ENCODE results near the gene MORN3.
A peak's percentile ranks its signal among the peaks of the same experiment; 100 is the strongest.
"Not testable (repeated sequence)": the region's sequence is repeated elsewhere in the genome, so short reads cannot be mapped to it uniquely, and the experiment has no call there.

MORN3 gene

DNA sequence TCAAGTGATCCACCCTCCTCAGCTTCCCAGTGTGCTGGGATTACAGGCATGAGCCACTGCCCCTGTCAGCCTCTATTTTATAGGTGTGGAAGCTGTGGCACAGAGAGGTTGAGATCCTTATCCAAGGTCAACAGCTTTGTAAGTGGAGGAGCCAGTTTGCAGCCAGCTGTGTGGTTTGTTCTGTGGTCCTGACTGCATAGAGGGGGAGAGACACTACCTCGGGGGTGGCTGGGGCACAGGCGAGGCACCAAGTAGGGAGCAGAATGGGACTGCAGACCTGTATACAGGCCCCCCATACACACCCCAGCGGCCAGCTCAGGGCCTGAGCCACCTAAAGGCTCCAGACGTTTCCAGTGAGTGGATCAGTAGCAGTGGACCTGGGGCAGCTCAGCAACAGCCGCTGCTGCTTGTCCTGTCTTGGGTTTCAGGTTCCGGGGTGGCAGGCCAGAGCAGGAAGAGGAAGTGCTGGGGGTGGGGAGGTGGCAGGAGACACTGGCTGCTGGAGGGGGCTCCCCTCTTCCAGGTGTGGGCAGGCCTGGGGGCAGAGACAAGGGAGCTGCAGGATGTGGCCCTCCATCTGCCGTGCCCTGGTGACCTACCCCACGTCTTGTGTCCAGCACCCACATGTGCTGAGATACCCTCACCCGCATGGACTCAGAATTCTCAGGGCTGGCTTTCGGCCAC lies 32.1 kb downstream of the MORN3 start:
- no peak for DNase-seq

DNA sequence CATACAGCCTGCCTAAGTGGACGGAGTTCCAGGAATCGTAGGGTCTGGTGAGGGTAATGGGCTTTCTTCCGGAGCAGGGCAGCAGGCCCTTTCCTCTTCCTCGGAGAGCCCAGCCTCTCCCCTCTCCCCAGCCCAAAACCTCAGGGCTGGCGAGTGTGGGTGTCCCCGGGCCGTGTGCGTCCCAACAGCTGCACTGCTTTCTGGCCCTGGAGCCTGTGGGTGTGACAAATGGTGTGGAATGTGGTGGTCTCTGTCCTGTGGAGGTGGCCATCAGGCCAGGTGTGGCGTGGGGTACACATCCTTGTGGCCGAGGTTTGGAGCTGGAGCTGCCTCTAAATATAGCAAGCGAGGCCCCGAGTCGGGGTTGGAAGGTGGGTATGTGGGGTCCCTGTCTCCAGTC lies 34.6 kb downstream of the MORN3 start:
- no peak for DNase-seq

DNA sequence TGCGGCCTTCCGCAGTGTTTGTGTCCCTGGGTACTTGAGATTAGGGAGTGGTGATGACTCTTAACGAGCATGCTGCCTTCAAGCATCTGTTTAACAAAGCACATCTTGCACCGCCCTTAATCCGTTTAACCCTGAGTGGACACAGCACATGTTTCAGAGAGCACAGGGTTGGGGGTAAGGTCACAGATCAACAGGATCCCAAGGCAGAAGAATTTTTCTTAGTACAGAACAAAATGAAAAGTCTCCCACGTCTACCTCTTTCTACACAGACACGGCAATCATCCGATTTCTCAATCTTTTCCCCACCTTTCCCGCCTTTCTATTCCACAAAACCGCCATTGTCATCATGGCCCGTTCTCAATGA lies 35.6 kb downstream of the MORN3 start:
- not testable (repeated sequence) for DNase-seq

DNA sequence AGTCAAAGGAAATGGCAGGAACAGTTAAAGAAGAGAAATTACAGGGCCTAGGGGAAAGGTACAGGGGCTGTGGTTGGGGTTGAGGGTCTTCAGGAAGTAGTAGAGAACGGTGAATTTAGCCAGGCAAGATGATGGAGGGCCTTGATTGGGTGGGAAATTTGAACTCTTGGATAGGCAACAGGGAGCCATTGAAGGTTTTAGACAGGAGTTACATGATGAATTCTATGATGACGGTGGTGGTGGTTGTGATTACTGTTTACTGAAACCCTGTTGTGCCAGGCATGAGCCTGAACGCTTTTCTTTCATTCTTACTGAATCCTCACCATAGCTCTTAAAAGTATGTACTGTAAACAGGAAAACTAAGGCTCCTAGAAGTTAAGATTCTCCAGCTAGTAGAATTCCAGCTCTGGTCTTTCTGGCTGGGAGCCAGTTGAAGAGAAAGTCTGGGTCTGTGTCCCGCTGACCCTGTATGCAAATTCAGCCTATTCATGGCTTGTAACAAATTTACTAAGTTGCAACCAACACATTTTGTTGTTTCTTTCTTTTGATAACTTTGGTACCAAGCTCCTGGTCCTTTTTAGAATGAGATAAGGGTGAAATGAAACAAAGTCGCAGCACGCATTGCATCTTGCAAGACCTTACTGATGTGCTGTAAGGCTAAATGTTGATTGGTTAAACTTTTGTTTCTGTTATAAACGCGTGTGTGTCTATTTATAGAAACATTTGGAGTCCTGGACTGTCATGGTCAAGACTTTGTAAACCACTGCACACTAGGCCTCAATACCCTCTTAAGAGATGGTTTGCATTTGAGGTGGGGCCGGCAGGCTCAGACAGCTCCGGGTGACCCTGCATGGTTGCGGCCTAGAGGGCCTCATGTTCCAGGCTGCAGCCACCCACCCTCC lies 37.1 kb downstream of the MORN3 start:
- DNase-seq: no peak

DNA sequence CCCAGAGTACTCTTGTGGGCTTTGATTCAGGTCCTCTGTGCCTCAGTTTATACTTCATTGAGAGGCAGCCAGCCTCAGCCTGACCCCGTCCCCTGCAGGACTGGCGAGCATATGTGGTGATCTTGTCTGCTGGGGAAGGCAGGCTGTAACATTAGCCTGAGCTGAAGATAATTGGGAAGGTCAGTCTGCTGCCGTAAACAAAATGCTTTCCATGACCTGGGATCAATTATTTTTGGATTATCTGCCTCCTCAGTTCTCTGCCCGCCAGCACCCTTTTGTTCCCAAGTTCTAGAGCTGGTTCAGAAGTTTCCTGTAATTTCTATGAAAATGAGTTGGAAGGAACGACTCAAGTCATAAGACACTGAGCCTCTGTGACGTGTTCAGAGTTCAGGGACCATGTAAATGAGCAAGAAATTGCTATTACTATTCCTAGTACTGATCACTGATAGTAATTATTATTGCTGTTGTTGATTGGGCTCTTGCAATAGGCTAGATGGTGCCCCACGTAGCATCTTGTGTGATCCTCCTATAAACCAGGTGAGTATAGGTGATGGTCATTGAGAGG lies 38.6 kb downstream of the MORN3 start:
- no peak for DNase-seq

DNA sequence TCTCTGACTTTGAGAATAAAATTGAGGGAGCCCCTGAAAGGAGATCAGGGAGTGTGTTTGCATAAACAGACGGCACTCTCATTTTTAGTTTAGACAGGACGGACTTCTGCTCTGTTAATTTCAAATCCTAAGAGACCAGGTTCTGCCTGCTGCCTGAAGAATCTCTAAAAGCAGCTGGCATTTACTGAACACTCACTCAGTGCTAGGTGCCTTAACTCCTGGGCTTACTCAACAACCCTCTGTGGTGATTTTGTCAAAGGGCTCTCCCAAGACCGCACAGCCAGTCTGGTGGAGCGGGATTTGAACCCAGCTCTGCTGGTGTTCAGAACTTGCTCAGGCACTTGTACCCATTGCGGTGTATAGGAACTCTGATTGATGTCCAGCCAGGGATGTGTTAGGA lies 40.9 kb downstream of the MORN3 start:
- DNase-seq: no peak

DNA sequence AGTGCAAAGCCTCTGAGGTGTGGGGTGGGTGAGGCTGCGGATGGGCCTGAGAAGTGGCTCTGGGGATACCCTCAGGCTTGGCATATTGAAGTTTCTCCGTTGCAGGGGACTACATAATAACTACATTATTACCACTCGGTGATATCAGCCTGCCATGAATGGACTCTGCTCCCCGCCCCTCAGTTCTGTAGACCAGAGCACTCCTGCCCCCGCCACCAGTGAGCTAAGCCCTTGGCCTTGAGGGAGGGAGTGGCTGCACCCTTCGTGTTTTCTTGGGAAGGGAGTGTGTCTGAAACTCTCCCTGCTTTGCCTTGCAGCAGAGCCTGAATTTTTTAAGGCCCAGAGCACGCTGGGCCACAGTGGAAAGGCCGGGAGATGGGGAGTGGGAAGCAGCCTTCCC lies 41.4 kb downstream of the MORN3 start:
- peak; percentile 20 for DNase-seq

DNA sequence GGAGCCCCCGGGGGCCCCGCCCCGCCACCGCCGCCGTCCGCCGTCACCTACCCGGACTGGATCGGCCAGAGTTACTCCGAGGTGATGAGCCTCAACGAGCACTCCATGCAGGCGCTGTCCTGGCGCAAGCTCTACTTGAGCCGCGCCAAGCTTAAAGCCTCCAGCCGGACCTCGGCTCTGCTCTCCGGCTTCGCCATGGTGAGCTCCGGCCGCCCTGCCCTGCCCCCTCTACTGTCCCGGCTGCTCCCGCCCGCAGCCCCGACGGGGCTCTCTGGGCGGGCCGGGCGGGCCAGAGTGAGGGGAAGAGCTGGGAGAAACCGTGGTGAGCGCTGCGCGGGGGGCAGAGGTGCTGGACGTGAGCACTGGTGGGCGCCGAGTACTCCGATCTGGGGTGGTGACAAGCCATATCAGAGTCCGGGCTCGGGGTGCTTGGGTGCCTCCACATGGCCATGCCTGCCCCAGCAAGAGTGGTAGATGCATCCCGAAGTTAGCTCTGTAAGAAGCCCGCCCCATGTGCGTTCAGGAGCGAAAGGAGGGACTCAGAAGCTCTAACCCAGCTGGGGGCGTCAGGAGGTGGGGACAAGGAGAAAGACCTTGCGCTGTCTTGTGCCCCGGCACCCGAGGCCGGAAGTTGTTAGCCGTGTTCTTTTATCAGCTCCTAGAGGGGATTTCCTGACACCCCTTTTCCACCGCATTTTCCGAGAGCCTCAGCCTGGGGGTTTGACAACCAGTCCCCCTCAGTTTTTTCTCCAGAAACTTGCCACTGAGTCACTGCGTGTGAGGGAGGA lies 42.4 kb downstream of the MORN3 start:
- peak; percentile 71 for DNase-seq

DNA sequence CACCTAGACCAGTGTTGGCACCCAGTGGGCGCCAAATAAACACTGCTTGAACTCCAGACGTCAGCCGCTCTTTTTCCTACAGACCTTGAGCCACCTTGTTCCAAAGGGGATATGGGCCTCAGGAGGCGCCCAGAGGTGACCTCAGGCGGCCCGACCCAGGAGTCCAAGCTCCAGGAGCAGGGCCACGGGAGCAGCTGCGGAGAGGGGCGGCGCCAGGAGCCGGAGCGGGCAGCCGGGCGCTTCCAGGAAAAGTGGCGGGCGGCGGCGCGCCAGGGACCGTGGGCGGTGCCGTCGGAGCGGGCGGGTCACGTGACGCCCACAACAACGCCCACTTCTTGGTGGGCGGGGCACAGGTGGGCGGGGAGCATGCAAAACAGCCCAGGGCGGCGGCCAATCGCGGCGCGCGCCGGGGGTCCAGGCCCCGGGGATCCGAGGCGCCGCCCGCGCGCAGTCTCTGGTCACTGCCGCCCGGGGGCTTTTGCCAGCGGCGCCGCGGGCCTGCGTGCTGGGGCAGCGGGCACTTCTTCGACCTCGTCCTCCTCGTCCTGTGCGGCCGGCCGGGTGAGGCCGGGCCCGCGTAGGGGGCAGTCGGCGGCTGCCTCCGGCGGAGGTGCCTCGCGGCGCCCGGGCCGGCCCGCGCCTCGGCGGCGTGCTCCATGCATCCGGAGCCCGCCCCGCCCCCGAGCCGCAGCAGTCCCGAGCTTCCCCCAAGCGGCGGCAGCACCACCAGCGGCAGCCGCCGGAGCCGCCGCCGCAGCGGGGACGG lies 43.2 kb downstream of the MORN3 start, which contains the start of gene ORAI1:
Gene ORAI1, plus strand, starts transcription at position 444 of the 766 bp plus-strand sequence.
- peak; percentile 96 for DNase-seq

DNA sequence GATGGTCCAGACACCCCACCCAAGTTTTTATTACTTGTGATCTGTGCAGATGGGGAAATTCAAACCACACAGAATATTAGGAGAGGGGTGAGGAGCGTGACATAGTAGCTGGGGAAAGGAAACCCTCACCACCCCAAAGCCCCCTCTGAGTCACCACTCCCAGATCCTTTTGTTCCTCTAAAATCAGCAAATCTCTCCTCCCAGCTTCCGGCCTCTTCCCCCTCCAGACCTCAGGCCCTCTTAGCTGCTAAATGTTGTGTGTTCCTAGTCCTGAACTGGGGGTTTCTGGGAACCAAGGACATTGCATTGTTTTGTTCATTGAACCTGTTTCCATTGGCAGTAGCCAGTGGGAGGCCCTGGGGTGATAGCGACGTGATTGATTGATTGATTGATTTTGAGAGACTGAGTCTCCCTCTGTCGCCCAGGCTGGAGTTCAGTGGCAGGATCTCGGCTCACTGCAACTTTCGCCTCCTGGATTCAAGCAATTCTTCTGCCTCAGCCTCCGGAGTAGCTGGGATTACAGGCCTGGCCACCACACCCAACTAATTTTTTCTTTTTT lies 49.0 kb downstream of the MORN3 start:
- no peak for DNase-seq

DNA sequence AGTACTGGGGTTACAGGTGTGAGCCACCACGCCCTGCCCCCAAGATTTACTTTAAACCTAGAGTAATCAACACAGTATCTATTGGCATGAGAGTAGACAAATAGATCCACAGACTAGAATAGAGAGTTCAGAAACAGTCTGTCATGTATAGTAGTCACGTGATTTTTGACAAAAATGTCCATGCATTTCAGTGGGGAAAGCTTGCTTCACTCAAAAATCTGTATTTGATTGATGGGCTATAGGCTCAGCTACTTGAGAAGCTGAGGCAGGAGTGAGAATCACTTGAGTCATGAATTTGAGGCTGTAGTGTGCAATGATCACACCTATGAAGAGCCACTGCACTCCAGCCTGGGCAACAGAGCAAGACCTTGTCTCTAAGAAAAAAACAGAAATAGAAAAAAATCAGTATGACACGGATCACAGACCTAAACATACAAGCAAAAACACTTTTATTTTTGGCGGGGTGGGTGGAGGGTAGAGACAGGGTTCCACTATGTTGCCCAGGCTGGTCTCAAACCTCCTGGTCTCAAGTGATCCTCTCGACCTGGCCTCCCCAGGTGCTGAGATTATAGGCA lies 50.7 kb downstream of the MORN3 start:
- DNase-seq: no peak

DNA sequence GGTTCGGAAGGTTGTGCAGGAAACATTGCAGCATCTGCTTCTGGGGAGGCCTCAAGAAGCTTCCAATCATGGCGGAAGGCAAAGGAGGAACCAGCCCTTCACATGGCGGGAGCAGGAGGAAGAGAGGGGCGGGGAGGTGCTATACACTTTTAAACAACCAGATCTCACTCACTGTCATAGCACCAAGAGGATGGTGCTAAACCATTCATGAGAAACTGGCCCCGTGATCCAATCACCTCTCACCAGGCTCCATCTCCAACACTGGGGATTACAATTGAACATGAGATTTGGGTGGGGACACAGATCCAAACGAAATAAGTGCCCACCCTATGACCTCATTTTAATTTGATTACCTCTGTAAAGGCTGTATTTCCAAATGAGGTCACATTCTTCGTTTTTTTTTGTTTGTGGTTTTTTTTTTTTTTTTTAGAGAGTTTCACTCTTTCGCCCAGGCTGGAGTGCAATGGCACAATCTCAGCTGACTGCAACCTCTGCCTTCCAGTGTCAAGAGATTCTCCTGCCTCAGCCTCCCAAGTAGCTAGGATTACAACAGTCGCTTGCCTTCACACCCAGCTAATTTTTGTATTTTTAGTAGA lies 54.5 kb downstream of the MORN3 start:
- DNase-seq: no peak

DNA sequence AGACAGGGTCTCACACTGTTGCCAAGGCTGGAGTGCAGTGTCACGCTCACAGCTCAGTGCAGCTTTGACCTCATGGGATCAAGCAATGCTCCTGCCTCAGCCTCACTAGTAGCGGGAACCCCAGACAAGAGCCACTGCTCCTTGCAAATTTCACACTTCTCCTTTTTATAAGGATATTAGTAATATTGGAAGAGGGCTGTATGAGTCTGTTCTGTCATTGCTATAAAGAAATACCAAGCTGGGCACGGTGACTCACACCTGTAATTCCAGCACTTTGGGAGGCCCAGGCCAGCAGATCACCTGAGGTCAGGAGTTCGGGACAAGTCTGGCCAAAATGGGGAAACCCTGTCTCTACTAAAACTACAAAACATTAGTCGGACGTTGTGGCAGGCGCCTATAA lies 56.0 kb downstream of the MORN3 start:
- no peak for DNase-seq

DNA sequence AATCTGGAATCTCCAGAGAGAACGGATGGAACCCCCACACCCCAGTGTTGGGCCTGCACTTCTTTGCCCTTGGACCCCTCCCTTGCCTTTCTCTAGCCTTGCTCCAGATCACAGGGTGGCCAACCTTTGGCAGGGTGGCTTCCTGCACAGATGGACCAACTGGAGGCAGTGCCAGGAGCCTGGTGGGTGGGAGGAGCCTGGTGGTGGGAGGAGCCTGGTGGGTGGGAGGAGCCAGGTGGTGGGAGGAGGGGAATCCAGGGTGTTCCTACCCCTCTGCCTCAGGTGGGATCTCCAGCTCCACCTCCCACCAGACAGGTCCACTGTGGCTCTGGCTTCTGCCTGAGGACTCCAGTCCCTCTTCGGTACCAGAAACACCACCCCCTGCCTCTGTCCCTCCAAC lies 58.1 kb downstream of the MORN3 start:
- DNase-seq: no peak

DNA sequence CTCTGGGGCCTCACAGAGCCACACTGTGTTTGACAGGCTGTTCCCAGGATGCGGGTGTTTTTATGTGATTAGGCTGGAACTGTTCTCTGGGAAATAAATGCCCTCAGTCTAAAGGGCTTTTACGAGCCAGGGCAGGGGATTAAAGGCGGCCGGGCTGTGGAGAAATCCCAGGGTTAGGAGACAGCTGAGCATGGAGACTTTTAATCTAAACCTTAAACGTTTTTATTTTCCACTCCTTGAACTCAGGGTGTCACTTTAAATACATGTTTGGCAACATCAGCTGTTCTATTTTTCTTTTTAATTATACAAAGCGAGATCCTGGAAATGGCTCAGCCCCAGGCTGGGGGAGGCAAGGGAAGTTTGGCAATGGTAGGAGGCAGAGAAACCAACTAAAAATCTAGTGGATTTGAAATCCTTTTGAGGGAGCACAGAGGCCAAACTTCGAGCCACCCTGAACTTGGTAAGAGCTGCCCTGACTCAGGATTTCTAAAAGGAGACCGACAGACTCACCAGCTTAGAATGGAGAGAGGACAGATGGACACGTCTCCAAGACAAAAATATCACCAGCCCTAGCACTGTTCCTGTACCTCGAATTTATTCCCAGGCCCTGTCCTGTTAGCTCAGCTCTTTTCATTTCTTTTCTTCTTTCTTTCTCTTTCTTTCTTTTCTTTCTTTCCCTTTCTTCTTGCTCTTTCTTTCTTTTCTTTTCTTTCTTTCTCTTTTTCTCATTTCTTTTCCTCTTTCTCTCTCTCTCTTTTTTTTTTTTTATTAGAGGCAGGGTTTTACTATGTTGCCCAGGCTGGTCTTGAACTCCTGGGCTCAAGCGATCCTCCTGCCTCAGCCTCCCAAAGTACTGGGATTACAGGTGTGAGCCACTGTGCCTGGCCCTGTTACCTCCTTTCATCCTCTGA lies 59.0 kb downstream of the MORN3 start:
- no peak for DNase-seq

DNA sequence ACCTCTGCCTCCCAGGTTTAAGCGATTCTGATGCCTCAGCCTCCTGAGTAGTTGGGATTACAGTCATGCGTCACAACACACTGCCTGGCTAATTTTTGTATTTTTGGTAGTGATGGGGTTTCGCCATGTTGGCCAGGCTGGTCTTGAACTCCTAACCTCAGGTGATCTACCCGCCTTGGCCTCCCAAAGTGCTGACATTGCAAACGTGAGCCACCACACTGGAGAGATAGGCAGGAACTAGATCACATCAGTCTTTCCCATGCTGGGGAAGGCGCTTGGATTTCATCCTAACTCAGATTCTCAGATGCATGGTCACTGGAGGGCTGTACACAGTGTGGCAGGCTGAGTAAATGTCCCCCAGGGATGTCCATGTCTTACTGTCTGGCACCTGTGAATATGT lies 61.2 kb downstream of the MORN3 start:
- DNase-seq: no peak

DNA sequence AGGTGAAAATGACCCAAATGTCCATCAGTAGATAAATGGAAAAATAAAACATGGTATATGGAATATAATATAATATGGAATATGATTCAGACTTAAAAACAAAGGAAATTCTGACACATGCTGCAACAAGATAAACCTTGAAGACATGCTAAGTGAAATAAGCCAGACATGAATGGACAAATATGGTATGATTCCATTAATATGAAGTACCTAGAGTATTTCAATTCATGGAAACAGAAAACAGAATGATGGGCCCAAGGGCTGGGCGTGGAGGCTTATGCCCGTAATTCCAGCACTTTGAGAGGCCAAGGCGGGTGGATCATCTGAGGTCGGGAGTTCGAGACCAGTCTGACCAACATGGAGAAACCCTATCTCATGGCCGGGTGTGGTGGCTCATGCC lies 65.9 kb downstream of the MORN3 start:
- DNase-seq: no peak

DNA sequence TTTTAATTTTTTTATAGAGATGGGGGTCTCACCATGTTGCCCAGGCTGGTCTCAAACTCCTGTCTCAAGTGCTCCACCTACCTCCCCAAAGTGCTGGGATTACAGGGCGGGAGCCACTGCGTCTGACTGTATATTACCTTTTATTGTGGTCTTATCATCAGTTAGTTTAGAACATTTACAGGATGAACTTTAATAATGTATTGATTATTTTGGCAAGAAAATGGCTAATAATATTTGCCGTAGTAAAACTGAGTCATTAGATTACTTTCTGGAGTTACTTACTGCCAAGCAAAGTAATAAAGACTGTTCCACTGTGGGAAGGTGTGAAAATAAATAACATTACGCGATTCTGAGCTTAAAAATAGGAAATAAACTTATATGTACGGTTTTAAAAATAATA lies 66.7 kb downstream of the MORN3 start:
- no peak for DNase-seq

DNA sequence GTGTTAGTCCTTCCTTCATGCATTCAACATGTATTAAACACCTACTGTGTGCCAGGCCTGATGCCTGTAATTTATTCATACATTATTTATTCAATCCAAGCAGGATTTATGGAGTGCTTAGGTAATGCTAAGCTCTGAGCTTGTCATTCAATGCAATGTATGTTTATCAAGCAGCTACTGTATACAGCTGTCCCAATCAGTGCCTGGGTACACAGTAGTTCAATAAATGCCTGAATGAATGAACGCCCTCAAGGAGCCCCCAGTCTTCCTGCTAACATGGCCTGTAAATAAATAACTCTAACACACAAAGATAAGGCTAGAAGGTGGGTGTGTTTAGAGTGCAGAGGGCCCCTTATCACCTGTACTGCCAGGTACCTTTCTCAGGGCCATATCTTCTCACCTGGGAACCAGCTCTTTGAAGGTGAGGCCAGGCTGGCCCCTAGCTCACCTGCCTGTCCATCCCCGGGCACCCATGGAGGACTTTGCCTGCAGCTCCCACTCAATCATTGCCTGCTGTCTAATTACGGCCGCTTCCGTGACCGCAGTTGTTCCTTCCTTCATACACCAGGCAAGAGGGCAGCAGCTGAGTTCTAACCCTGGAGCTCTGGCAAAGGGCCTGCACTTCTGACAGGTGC lies 68.6 kb downstream of the MORN3 start:
- no peak for DNase-seq

All from fibroblast of skin of scalp (primary cell).